ENCODE results near the gene PAPPA2.
"Not testable (repeated sequence)": the region's sequence is repeated elsewhere in the genome, so short reads cannot be mapped to it uniquely, and the experiment has no call there.

Gene PAPPA2, protein sequence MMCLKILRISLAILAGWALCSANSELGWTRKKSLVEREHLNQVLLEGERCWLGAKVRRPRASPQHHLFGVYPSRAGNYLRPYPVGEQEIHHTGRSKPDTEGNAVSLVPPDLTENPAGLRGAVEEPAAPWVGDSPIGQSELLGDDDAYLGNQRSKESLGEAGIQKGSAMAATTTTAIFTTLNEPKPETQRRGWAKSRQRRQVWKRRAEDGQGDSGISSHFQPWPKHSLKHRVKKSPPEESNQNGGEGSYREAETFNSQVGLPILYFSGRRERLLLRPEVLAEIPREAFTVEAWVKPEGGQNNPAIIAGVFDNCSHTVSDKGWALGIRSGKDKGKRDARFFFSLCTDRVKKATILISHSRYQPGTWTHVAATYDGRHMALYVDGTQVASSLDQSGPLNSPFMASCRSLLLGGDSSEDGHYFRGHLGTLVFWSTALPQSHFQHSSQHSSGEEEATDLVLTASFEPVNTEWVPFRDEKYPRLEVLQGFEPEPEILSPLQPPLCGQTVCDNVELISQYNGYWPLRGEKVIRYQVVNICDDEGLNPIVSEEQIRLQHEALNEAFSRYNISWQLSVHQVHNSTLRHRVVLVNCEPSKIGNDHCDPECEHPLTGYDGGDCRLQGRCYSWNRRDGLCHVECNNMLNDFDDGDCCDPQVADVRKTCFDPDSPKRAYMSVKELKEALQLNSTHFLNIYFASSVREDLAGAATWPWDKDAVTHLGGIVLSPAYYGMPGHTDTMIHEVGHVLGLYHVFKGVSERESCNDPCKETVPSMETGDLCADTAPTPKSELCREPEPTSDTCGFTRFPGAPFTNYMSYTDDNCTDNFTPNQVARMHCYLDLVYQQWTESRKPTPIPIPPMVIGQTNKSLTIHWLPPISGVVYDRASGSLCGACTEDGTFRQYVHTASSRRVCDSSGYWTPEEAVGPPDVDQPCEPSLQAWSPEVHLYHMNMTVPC (N-terminal part only)

DNA sequence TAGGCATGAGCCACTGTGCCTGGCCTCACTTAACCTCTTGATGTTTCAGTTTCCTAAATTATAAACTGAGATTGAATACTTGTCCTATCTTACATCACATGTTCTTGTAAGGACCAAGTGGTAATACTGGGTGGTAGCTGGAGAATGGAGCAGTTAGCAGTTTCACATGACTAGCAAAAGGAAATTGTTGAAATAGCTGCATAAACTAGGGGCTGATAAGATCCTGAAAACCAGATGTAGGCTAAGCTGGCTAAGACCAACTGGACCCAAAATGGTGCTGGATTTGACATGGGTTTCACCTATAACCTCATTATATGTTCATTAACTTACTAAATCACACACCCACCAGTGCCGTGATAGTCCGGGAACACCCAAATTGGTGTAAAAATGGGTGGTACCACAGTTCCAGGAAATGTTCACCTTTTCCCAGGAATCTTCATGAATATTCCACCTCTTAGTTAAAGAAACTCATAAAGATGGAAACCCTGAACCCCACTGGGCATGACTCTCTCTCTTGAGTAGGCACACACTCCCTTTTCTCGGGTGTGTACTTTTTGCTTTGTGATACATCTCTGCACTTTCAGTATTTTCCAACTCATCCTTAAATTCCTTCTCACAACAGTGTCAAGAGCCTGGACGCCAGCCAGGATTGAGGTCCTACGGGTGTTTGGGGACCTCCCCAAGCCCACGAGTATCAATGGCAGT lies at the start of gene PAPPA2:
Gene PAPPA2 (plus strand): TSS at position 502 of the 705 bp plus-strand sequence. CDS start 93,148 bp downstream, outside the sequence.
- no peak for DNase-seq (ENCODE audit: low spot score)

GRCh38 chr1:176416777-176417176 lies 46.2 kb upstream of the PAPPA2 start:
- DNase-seq (ENCODE audit: low spot score): no peak

DNA sequence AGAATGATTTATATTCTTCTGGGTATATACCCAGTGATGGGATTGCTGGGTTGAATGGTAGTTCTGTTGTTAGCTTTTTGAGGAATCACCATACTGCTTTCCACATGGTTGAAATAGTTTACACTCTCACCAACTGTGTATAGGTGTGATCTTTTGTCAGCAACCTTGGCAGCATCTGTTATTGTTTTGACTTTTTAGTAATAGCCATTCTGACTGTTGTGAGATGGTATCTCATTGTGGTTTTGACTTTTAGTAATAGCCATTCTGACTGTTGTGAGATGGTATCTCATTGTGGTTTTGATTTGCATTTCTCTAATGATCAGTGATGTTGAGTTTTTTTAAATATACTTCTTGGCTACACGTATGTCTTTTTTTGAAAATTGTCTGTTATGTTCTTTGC lies 43.4 kb upstream of the PAPPA2 start:
- not testable (repeated sequence) for DNase-seq (ENCODE audit: low spot score)

GRCh38 chr1:176434234-176434633 lies 28.7 kb upstream of the PAPPA2 start:
- no peak for DNase-seq (ENCODE audit: low spot score)

DNA sequence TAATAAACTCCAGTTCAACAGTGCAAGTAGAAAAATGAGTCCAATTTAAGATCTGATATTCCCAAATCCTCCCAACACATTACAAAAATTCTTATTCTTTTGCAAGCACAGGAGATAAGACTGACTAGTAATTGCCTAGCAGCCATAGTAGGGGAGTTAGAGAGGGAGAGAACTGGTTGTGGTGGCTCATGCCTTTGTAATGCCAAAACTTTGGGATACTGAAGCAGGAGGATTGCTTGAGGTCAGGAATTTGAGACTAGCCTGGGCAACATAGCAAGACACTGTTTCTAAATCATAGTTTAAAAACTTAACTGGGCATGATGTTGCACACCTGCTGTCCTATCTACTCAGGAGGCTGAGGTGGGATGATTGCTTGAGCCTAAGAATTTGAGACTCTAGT lies 26.7 kb upstream of the PAPPA2 start:
- DNase-seq (ENCODE audit: low spot score): no peak

DNA sequence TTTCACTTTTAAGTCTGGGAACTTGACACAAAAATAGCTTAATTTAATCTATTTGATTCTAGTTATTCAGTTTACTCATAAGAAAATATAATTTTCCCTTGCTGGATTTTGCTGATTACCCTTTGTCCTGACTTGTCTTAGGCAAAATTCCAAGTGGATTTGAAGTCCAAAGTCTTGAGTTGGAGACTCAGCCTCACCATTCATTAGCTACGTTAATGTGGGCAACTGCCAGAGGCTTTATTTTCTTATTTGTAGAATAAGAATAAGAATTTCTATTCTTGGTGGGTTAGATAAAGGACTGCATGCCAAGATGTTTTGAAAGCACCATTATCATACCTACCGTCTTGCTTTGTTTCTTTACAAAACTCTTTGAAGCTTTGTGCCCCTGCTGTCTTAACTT lies 22.8 kb upstream of the PAPPA2 start:
- DNase-seq (ENCODE audit: low spot score): no peak

DNA sequence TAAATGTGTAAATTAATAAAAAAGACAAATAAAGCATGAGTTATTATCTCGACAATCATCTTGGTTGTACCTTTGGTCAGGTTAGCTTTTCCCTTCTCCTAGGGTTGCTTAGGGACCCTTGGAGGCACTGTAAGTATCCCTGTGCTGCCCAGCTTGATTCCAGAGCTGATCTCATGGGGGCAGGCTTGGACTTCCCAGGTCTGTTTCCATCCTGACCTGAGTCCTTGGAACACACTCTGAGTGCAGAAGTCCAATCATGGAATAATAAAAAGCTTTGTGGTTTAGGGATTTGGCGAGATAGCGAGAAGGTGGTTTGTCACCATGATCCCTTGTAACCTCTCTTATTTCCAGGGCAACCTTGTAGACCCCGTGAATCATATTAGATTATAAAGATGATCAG lies 18.7 kb upstream of the PAPPA2 start:
- DNase-seq (ENCODE audit: low spot score): no peak

- no peak for DNase-seq (ENCODE audit: low spot score)
These were observed 17.6 kb upstream of the PAPPA2 start for GRCh38 chr1:176445402-176445801.

GRCh38 chr1:176448340-176448739 lies 14.6 kb upstream of the PAPPA2 start:
- no peak for DNase-seq (ENCODE audit: low spot score)

GRCh38 chr1:176450526-176450925 lies 12.4 kb upstream of the PAPPA2 start:
- DNase-seq (ENCODE audit: low spot score): no peak

- not testable (repeated sequence) for DNase-seq (ENCODE audit: low spot score)
These were observed 11.2 kb upstream of the PAPPA2 start for GRCh38 chr1:176451741-176452140.

GRCh38 chr1:176456795-176457194 lies 6.2 kb upstream of the PAPPA2 start:
- no peak for DNase-seq (ENCODE audit: low spot score)

DNA sequence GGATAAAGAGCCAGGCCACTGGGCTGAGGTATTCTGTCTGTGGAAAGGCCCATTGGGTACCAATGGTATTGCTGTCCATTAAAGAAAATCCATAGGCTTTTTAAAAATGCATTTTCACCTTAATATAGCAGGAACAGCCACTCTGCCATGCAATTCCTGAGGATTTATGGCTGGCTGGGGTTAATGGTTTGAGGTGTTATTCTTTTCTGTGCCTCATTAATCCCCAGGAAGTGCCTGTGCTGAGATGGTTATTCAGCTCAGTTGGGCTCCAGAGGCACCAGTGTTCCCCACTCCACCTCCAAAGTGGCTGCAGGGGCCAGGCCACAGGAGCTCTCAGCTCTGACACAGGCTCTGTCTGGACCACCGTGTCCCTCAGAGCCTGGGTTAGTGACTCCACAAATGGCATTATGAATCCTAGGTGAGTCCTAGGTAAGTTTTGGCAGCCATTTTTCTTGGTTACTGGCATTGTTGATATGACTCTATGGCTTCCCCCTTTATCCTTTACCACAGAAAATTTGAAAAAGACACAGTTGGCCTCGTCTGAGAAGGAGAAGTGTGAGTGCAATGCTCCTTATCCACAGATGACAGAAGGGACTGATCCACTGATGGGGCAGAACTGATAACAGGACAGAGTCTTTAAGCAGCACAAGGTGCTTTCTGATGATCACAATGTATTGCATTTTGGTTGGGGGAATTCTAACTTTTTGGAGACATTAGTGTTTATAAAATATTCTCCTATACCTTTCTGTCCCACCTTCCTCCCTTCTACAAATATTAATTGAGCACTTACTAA lies 2.2 kb upstream of the PAPPA2 start:
- no peak for DNase-seq (ENCODE audit: low spot score)

DNA sequence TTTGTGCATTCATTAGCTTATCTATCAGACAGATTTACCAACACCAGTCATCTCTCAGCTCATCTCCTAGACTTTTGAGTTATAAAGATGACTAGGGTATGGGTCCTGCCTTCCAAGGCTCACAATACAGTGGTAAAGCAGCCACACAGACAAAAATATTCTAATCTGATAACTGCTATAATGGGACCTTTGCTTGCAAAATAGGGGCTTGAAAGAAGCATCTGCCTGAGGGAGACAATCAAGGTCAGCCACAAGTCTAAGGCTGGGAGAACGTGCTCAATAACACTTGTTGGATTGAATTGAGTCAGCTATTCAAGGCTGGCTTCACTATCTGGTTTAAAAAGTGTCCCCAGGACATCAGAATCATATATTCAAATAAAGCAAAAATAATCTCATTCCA lies 1.4 kb upstream of the PAPPA2 start:
- DNase-seq (ENCODE audit: low spot score): no peak

DNA sequence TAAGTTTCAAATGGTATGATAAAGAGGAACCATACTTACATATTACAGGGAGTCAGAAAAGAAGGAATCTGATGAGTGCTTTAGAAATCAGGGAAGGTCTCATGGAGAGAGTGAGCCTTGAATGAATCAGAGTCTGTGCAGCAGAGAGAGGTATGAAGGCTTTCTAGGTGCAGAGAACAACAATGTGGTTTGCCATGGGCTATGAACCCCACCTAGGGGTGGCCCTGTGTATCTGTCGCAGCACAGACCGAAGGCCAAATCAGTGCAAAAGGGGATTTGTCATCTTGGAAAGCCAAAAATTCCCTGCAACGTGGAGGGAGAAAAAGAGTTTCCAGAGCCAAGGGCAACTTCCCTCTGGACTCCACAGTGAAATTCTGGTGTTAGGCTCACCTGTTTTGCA lies 3.5 kb downstream of the PAPPA2 start:
- DNase-seq (ENCODE audit: low spot score): peak; percentile 0

- DNase-seq (ENCODE audit: low spot score): no peak
These were observed 6.6 kb downstream of the PAPPA2 start for GRCh38 chr1:176469450-176470010.

GRCh38 chr1:176471338-176472121 lies 8.6 kb downstream of the PAPPA2 start:
- no peak for DNase-seq (ENCODE audit: low spot score)

DNA sequence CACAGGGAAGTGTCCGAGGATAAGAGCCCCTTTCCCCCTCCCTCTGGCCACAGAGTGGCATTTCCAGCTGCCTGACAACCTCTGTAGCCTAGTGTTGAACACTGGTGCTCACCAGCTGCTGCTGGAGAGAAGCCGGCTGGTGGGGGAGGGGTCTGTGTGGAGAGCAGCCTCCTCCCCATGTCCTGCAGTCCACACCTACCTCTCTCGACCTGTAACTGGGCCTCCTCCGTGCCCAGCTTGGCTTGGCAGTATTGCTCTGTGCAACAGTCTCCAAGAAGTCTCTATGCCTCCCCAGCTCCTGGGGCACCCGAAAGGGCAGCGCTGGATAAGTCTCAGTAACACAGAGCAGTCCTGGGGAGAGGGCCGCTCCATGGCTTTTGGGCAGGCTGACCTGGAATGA lies 17.0 kb downstream of the PAPPA2 start:
- no peak for DNase-seq (ENCODE audit: low spot score)

GRCh38 chr1:176480750-176481149 lies 17.8 kb downstream of the PAPPA2 start:
- no peak for DNase-seq (ENCODE audit: low spot score)

GRCh38 chr1:176485083-176485482 lies 22.1 kb downstream of the PAPPA2 start:
- DNase-seq (ENCODE audit: low spot score): no peak
